ENCODE data around the gene ARHGEF37.

DNA sequence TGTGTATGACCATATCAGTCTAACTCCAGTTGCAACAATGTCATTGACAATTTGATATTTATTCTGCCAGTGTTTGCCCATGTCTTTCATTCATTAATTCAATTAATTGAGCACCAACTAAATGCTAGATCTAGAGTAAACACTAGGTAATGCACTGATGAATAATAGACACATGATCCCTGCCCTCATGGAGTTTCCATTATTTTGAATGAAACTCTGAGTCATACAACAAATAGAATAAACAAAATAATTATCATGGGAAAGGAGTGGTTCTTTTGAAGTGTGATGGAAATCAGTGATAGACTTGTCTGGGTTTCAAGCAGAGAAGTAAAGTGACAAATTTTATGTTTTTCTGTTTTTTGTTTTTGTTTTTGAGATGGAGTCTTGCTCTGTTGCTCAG lies 4.6 kb downstream of the ARHGEF37 start:
- no peak for TF ChIP-seq POLR2A (IDR thresholded peaks at IDR 0.05; ENCODE audit: low read depth, low read length)
- no peak for TF ChIP-seq POLR2AphosphoS5 (IDR thresholded peaks at IDR 0.05; ENCODE audit: low read depth, low read length)
